NB4 (cell line): ENCODE results near the gene DENND4A.

Experiments
- DNase-seq: peaks from one replicate; pipeline ENCODE4 v3.0.0; 2010; ENCODE audit warnings: low read depth
- H3K4me3 ChIP-seq: one replicate; pipeline ENCODE4 v1.5.1; 2011; ENCODE audit warnings: mild to moderate bottlenecking, low read depth, low read length, moderate library complexity
- MYC ChIP-seq: IDR thresholded peaks from 2 replicates; pipeline ENCODE4 v1.6.1; 2011; ENCODE audit warnings: low read depth, low read length
- POLR2A ChIP-seq: IDR thresholded peaks from 2 replicates; pipeline ENCODE4 v1.6.1; 2011; ENCODE audit warnings: mild to moderate bottlenecking; ENCODE audit not compliant: insufficient read length; ENCODE audit errors: extremely low read depth
- TF ChIP-seq, protein P1 (sequence below): IDR thresholded peaks from one replicate; pipeline ENCODE4 v1.5.1; 2012; ENCODE audit warnings: low read depth, low read length
- TF ChIP-seq, protein P2 (sequence below): IDR thresholded peaks from 2 replicates; pipeline ENCODE4 v1.6.1; 2011; ENCODE audit warnings: low read depth, low read length

The DENND4A gene

DNA sequence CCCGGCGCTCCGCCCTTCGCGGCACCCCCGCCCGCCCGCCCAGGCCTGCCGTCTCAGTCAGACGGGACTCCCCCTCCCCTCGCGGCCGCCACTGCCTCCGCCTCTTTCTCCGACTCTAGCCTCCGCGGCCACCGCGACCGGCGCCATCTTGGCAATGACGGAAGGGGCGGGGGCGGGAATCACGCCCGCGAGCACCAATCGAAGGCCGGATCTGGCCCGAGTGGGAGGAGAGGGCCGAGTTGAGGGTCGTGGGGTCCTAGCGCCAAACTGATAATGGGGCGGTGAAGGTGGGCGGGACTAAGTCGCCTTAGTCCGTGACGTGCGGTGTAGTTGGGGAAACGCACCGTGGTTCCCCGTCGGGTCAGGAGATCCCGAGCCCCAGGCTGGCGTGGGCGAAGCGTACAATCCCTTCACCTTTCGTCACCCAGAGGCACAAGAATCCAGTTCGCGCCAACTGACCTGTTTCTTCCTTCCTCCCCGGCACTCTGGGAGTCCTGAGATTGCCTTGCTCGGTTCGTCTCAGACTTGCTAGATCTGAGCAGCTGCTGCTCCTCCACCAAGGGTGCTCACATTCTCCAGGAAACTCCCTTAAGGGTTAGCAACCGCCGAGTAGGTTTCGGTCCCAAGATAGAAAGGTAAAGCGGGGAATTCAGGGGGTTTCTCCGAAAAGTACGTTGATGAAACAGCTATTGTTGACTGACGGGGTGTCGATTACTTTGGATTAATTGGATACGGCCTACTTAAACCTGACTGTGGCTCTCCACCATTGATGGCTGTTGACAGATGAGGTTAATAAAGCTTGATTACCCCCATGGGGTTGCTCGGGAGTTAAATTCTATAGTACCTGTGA lies at the start of gene DENND4A:
DENND4A (minus strand) TSS at position 156 of the 850 bp plus-strand sequence. CDS start 35,843 bp downstream, outside the sequence.
- TF ChIP-seq, protein P1, sequence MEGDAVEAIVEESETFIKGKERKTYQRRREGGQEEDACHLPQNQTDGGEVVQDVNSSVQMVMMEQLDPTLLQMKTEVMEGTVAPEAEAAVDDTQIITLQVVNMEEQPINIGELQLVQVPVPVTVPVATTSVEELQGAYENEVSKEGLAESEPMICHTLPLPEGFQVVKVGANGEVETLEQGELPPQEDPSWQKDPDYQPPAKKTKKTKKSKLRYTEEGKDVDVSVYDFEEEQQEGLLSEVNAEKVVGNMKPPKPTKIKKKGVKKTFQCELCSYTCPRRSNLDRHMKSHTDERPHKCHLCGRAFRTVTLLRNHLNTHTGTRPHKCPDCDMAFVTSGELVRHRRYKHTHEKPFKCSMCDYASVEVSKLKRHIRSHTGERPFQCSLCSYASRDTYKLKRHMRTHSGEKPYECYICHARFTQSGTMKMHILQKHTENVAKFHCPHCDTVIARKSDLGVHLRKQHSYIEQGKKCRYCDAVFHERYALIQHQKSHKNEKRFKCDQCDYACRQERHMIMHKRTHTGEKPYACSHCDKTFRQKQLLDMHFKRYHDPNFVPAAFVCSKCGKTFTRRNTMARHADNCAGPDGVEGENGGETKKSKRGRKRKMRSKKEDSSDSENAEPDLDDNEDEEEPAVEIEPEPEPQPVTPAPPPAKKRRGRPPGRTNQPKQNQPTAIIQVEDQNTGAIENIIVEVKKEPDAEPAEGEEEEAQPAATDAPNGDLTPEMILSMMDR: no peak
- TF ChIP-seq, protein P2, sequence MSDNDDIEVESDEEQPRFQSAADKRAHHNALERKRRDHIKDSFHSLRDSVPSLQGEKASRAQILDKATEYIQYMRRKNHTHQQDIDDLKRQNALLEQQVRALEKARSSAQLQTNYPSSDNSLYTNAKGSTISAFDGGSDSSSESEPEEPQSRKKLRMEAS: peak; percentile 62
- TF ChIP-seq MYC (no peak; the same call in 1 of the 2 replicates), POLR2A (peak; percentile 89)
- DNase-seq: peak; percentile 99
- H3K4me3 ChIP-seq: peak within 1 kb of the TSS; percentile 89

DNA sequence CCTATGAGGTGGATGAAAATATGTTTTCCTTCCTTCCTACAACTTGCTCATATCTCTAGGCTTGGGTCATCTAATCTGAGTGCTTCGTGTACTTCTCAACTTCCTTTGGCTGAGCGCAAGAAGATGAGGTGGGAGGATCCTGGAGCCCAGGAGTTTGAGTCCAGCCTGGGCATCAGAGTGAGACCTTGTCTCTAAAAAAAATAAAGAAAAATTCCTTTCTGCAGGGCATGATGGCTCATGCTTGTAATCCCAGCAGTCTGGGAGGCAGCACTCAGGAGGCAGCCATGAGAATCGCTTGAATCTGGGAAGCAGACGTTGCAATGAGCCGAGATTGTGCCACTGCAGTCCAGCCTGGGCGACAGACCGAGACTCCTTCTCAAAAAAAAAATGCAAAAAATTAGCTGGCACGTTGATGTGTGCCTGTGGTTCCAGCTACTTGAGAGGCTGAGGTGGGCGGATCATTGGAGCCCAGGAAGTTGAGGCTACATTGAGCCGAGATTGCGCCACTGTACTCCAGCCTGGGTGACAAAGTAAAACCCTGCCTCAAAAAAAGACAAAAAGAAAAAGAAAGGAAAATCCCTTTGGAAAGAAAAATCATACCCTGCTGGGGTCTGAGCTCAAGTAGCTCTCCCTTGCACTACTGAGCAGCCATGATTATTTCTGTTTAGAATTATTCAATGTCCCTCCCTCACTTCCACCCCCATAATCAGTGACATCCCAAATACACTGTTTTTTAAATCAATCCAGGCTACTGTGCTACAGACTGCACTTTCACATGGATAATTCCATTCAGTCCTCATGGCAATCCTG lies 49.2 kb upstream of the DENND4A start:
- H3K4me3 ChIP-seq: no peak overlapping the region
- DNase-seq: peak; percentile 71
- TF ChIP-seq, protein P1: no peak
- TF ChIP-seq, protein P2: no peak
- TF ChIP-seq POLR2A: no peak
- no peak for TF ChIP-seq MYC

DNA sequence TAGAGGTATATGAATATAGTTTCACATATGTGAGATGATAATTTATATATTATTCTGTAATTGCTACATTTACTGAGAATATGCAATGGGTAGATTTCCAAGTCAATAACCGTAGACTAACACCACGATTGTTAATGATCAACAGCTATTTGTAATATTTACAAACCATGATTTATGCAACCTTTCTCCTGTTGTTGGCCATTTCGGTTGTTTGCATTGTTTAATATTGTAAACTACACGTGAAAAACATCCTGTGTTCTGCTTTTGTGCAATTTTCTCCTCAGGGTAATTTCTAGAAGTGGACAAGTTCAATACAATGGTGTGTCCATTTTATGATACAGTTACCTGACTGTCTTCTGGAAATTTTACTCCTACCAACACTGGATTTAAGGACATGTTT lies 47.9 kb upstream of the DENND4A start:
- TF ChIP-seq, protein P1: no peak
- TF ChIP-seq, protein P2: no peak
- TF ChIP-seq POLR2A: no peak
- no peak for DNase-seq

DNA sequence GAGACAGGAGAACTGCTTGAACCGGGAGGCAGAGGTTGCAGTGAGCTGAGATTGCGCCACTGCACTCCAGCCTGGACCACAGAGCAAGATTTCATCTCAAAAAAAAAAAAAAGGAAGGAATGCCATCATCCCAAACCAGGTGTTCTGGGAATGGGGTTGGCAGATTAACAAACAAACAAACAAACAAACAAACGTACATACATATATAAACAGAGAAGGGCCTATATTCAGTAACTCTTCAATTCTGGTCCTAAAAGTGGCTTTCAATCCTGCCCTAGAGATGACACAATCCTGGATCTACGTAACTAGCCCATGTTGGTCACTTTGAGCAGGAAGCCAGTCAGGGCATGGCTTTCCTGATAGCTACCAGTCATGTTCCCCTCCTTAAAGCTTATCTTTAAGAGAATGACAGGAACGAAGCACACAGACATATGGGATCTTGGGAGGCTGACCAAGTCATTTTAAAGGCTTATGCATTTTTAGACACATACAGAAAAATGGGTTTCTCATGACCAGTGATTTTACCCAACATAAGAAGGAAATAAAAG lies 47.3 kb upstream of the DENND4A start:
- DNase-seq: peak; percentile 17
- H3K4me3 ChIP-seq: no peak overlapping the region
- TF ChIP-seq, protein P1: no peak
- no peak for TF ChIP-seq MYC
- TF ChIP-seq POLR2A: no peak
- TF ChIP-seq, protein P2: no peak

More for the DNA sequence above, 47.9 kb upstream of the DENND4A start:
- H3K4me3 ChIP-seq: no peak overlapping the region

DNA sequence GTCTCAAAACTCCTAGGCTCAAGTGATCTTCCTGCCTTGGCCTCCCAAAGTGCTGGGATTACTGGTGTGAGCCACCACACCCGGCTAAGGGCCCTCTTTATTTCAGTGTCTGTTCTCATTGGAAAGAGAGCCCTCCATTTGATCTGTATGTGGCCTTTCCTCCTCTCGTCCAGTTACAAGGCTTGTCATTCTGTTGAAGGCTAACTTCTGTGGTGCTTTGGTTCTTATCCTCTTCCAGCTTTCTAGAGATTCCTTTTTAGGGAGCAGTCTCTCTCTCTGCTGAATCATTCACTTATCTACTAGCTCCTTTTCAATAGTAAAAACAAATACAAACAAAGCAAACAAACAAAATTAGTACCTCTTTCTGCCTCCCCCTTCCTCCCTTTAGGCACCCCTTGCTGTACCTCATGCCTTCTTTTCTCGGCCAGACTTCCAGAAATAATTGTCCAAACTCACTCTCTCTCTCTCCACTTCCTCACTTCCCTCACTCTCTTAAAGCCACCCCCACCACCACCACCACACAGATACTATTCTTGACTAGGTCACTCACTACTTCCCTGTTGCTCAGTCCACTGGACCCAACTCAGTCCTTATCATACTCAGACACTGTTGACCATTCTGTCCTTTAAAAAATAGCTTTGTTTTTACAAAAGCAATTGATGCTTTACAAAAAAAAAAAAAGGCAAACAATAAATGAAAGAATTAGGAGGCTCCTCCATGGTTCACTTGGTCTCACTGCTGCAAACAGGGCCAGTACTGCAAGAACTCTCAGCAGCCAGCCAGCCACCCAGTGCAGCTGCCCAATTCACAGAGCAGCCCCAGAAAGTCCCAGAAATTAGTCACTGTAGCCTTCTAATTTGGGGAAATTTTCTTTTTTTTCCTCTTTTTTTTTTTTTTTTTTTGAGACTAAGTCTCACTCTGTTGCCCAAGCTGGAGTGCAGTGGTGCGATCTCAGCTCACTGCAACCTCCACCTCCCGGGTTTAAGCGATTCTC lies 45.5 kb upstream of the DENND4A start:
- DNase-seq: peak; percentile 47
- TF ChIP-seq, protein P1: no peak
- TF ChIP-seq, protein P2: no peak
- TF ChIP-seq MYC (no peak), POLR2A (no peak)
- no peak overlapping the region for H3K4me3 ChIP-seq
